Inferior parietal cortex (tissue), 1 donor: ENCODE data around the gene RAB15.
"Not testable (repeated sequence)": the region's sequence is repeated elsewhere in the genome, so short reads cannot be mapped to it uniquely, and the experiment has no call there.

Source experiments
- DNase-seq: peaks from one replicate; pipeline ENCODE4 v3.0.0-alpha.2; 2016; ENCODE audit errors: extremely low spot score

RAB15 gene

DNA sequence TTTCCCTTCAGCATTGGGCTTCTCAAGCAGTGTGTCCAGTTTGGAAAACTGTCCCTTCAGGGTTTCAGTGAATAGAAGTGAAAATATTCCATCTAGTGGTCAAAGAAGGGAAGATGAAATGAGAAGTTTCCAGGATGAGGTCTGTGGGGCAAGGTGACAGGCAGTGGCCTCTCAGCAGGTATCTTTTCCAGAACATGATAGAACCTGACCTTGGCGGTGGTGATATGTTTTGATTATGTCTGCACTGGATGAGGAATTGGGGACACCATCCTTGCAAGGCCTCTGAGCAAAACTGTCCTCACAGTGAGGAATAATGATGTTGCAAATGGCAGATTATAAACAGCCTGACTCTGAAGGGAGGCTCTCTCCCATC is 34.3 kb downstream of the RAB15 start:
- DNase-seq, result no peak

- no peak for DNase-seq
Observed at GRCh38 chr14:64937171-64937820, 34.8 kb downstream of the RAB15 start.

- DNase-seq, result no peak
Observed at GRCh38 chr14:64935508-64935907, 36.6 kb downstream of the RAB15 start.

- no peak for DNase-seq
Observed at GRCh38 chr14:64934338-64934929, 37.7 kb downstream of the RAB15 start.

- no peak for DNase-seq
Observed at GRCh38 chr14:64932231-64932630, 39.9 kb downstream of the RAB15 start.

DNA sequence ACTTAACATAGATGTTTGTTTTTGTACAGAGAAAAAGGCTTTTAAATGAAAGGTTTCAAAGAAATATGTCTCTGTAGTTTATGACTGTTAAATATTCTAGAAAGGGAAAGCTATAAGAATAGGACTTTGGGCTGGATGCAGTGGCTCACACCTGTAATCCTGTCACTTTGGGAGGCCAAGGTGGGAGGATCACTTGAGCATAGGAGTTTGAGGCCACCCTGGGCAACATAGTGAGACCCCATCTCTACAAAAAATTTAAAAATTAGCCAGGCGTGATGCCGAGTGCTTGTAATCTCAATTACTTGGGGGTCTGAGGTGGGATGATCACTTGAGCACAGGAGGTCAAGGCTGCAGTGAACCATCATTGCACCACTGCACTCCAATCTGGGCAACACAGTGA is 41.0 kb downstream of the RAB15 start:
- no peak for DNase-seq

DNA sequence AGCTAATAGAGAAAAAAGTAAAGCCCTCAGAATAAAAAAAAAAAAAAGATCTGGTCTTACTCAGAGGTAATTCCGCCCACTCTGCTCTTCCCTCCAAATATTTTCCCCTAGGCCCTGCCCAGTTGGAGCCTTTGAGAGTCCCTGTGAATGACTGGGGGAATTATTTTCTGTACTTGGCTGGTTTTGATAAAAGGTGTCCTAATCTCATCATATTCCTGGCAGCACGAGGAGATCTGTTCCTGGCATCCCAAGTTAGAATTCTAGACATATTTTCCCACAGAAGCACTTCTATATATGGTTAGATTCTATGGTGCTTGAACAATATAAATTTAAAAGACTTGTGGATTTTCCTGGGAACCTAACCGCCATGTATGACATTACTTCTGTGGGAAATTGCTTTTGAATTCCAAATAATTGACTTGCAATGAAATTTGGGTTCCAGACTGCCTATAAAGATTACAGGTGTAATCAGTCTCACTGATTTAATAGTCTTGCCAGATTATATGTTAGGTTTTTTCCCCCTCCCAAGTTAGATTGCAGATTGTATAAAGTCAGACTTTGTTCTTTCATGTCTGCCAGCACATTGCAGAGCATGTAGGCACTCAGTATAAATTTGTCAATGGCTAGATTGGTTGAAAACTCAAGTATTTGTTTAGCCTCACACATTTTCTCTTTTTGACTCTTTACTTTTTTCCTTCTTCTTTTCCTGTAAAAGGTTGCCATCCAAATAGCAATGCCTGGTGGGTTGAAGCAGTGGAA is 41.9 kb downstream of the RAB15 start:
- no peak for DNase-seq

DNA sequence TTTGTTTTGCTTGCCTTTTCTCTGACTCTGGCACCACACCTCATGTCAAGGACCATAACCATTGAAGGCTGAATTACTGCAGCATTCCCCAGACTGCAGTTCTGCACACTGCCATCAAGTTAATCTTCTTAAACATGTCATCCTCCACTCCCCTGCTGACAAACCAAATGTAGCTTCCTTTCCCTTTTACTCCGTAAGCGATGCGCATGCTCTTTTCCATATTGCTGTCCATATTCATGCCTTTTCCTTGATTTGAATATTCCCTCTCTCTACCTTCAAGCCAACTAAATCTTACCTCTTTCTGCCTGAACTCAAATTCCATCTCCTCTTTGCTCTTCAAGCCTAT is 43.1 kb downstream of the RAB15 start:
- DNase-seq, result no peak

DNA sequence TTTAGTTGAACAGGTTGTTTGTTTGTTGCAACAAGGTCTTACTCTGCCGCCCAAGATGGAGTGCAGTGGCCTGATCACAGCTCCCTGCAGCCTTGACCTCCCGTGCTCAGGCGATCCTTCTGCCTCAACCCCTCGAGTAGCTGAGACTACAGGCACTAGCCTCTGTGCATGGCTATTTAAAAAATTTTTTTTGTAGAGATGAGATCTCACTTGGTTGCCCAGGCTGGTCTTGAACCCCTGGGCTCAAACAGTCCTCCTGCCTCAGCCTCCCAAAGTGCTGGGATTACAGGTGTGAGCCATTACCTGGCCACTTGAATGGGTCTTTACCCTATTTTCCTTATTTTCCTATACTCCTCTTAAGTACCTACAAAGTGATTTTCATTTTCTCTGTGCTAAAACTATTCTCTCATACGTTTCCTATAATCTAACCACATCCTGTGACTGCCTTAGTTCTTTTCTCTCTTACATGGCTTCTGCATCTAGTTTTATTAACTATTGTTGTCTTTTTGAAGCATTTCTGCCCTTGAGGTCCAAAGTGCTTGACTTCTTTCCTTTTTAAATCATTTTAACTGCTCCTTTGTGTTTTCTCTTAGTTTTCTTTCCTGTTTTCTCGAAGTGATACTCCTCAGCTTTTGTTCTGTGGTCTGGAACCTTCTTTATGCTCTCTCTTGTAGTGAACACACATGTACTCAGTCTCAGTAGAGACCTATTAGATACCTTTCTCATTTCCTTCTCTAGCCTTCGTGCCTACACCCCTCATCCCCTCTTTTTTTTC is 43.7 kb downstream of the RAB15 start:
- DNase-seq, result no peak

DNA sequence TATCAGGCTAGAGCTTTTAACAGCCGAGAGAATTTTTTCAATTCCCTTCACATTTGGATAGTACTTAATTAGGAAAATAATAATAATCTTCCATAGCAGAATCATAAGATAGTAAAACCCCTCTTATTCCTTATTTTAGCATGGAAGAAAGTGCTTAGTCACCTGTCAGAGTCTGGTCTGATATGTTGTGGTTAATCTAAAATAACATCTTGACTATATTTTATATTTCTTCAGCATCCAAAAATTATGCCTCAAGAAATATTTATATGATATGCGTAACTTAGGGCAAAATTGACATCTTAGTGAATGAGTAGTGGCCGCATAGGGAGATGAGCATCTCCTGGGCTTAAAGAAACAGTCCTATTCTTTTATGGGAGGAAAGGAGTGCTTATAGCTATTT is 45.1 kb downstream of the RAB15 start:
- DNase-seq, result no peak

DNA sequence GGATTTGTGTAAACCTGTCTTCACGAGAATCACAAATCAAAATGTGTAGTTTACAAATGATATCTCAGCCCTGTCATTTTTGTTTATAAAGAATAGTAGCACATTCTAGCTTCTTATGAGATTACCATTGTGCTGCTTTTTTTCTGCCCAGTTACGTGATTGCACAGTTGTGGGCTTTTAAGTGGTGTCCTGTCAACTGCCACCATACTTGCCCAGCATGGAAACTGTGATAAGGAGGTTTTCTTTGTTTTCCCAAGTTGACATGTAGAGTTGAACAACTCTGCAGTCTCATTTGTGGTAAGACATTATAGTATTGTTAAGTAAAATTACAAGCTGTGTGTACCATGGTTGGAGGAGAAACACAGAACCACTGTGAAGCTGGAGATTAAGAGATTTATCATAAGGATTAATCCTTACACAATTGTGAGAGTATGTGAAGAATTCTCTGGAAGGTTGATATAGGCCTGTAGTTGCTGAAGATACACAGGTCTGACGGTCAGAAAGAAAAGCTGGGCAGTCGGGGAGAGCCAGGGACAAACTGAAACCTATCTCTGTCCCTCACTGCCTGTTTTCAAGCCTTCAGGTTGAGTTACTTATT is 45.6 kb downstream of the RAB15 start:
- no peak for DNase-seq

GRCh38 chr14:64923015-64923414 is 49.1 kb downstream of the RAB15 start:
- no peak for DNase-seq

- no peak for DNase-seq
Observed at GRCh38 chr14:64920465-64920864, 51.7 kb downstream of the RAB15 start.

GRCh38 chr14:64919618-64920017 is 52.5 kb downstream of the RAB15 start:
- DNase-seq, result no peak

DNA sequence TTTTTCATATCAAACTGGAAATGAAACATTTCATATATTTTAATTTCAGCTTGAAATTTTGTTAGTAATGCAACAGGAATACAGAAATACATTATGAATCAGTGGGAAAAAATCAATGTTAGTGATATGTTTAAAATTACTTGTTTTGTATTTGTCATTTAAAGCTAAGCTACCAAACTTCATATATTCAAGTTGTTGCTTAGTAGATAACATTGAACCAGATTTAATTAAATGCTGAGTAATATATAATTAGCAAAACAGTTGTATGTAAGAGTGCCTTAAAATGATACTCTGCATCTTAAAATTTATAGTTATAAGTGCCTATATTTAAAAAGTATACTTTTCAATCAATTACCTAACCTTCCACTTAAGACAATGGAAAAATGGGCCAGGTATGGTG is 52.9 kb downstream of the RAB15 start:
- no peak for DNase-seq

DNA sequence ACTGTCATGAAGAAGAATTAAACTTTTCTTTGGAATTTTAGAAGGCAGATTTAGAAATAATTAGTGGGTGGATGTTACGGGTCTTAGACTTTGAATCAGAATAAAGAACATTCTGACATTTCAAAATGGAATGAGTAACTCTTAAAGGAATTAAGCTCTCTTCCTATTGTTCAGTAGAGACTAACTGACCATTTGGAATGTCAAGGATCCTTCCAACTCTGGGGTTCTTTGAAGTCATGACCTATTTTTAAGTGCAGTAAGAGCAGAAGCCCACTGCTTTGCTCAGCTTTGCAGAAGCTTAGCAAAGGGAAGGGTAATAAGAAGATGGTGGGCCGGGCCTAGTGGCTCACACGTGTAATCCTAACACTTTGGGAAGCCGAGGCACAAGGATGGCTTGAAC is 53.9 kb downstream of the RAB15 start:
- no peak for DNase-seq

- no peak for DNase-seq
Observed at GRCh38 chr14:64915797-64916196, 56.3 kb downstream of the RAB15 start.

GRCh38 chr14:64915029-64915424 is 57.1 kb downstream of the RAB15 start:
- DNase-seq, result no peak

DNA sequence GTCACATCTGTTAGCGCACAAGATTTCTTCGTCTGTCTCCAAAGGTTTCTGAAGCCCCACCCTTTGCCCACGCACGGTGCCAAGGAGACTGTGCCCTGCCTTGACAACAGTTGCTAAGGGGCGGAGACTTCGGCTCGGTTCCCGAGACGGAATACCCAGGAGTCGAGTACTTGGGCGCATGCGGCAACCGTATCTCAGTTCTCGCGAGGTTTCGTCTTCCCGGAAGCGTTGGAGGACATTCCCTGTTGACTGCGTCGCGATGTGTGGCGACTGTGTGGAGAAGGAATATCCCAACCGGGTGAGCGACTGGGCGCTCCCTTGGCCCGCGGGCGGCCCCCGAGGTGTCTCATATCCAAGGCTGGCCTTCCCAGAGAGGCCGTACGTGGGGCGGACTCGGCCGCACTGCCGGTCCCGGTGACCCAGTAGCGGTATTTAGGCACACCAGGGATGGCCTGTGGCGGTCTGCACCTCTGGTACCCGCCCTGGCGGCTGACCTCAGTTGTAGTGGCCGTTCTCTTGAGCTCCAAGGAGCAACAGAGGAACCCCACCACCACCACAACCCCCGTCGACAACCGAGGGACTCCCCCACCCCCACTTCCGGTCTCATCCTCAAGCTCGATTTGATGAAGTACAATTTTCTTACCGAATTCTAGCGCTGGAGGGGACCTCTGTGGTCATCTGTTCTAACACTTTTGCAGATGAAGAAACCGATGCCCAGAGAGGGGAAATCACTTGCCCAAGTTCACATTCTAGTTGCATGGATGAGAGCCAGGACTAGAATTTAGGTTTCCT is 57.7 kb downstream of the RAB15 start, which contains the start of gene CHURC1:
Gene CHURC1 (plus strand): TSS at position 219 of the 792 bp plus-strand sequence. CDS start 41 bp downstream, at position 260.
- DNase-seq, result peak; percentile 98

DNA sequence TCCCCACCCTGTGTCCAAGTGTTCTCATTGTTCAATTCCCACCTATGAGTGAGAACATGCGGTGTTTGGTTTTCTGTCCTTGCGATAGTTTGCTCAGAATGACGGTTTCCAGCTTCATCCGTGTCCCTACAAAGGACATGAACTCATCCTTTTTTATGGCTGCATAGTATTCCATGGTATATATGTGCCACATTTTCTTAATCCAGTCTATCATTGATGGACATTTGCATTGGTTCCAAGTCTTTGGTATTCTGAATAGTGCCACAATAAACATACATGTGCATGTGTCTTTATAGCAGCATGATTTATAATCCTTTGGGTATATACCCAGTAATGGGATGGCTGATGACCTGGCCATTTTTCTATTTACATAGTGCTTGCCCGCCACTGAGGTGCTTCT is 58.7 kb downstream of the RAB15 start:
- not testable (repeated sequence) for DNase-seq

DNA sequence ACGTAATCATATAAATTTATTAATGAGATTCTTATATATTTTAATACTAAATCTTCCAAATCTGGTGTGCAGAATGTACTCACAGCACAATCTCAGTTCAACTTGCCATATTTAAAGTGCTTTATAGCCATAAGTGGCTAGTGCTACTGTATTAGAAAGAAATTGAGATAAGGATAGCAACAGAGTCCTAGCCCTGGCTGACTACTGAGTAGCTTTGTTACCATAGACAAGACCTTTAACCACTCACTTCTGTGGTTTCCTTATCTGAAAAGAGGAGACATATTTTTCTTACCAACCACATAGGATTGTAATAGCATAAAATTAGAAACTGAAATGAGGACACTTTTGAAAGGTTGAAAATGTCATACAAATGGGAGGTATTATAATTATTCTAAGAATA is 59.9 kb downstream of the RAB15 start:
- no peak for DNase-seq
